A549 (cell line): ENCODE results near the gene XAB2.

ENCODE experiments used
- CBX8 ChIP-seq: fragments of 200-600 bp; sonication (generic); IDR thresholded peaks from 2 replicates; pipeline ENCODE4 v1.6.1; 2016
- GATA3 ChIP-seq: IDR thresholded peaks from 2 replicates; pipeline ENCODE4 v1.6.1; 2012; ENCODE audit warnings: borderline replicate concordance
- KDM1A ChIP-seq: fragments of 200-600 bp; sonication (generic); IDR thresholded peaks from 2 replicates; pipeline ENCODE4 v1.6.1; 2016; ENCODE audit warnings: low read depth, mild to moderate bottlenecking
- KDM5A ChIP-seq: fragments of 200-600 bp; sonication (generic); IDR thresholded peaks from 2 replicates; pipeline ENCODE4 v1.6.1; 2016; ENCODE audit warnings: antibody characterized with exemption, mild to moderate bottlenecking
- POLR2A ChIP-seq: IDR thresholded peaks from 2 replicates; pipeline ENCODE4 v1.6.1; 2012; ENCODE audit warnings: mild to moderate bottlenecking, low read length
- RNF2 ChIP-seq: fragments of 200-600 bp; sonication (generic); IDR thresholded peaks from 2 replicates; pipeline ENCODE4 v1.6.1; 2016; ENCODE audit warnings: low read depth, mild to moderate bottlenecking, antibody characterized with exemption, moderate library complexity, borderline replicate concordance
- TP53 ChIP-seq: fragments of 250-450 bp; sonication (Bioruptor Pico); IDR thresholded peaks from 2 replicates; pipeline ENCODE4 v1.5.0; 2021; ENCODE audit warnings: mild to moderate bottlenecking, moderate library complexity
- TF ChIP-seq, protein P1 (sequence below): fragments of >200 bp; sonication (Bioruptor Twin); formaldehyde crosslinking; IDR thresholded peaks from 3 replicates; pipeline ENCODE4 v1.5.1; 2016
- TF ChIP-seq, protein P2 (sequence below): fragments of >200 bp; sonication (Bioruptor Twin); formaldehyde crosslinking; IDR thresholded peaks from 3 replicates; pipeline ENCODE4 v1.6.1; 2016
- TF ChIP-seq, protein P3 (sequence below): fragments of 200-600 bp; sonication (generic); IDR thresholded peaks from 2 replicates; pipeline ENCODE4 v1.6.1; 2016; ENCODE audit warnings: antibody characterized with exemption, mild to moderate bottlenecking, moderate library complexity
- TF ChIP-seq, protein P4 (sequence below): IDR thresholded peaks from 2 replicates; pipeline ENCODE4 v1.6.1; 2012

DNA sequence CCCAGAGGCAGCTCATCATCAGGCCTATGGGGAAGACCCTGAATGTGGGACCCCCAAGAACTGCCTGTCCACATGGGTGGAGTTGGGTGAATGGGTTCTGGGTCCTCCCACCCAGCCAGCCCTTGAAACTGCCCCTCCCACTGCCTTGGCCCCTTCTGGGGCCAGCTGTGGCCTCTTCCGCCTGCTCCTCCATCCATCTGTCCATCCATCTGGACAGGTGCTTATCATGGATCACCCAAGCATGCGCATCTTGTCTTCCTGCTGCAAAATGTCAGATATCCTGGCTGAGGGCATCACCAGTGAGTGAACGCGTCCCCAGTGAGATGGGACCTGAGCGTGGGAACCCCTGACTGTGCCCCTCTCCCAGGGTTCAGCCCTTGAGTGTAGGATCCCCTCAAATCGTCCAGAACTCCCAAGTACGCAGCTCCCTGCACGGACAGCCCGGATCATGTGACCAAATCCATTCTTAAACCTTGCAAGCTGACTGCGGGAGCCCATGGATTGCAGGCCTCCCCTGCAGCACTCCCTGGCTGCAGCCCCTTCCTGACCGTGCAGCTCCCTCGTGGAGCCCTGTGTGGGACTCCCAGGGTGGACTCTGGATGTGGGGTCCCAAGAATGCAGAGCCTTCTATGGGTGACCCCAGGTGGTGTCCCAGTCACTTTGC, 9.6 kb upstream of the XAB2 start:
- TF ChIP-seq, protein P1, sequence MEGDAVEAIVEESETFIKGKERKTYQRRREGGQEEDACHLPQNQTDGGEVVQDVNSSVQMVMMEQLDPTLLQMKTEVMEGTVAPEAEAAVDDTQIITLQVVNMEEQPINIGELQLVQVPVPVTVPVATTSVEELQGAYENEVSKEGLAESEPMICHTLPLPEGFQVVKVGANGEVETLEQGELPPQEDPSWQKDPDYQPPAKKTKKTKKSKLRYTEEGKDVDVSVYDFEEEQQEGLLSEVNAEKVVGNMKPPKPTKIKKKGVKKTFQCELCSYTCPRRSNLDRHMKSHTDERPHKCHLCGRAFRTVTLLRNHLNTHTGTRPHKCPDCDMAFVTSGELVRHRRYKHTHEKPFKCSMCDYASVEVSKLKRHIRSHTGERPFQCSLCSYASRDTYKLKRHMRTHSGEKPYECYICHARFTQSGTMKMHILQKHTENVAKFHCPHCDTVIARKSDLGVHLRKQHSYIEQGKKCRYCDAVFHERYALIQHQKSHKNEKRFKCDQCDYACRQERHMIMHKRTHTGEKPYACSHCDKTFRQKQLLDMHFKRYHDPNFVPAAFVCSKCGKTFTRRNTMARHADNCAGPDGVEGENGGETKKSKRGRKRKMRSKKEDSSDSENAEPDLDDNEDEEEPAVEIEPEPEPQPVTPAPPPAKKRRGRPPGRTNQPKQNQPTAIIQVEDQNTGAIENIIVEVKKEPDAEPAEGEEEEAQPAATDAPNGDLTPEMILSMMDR: no peak
- TF ChIP-seq RNF2: no peak
- TF ChIP-seq, protein P2, sequence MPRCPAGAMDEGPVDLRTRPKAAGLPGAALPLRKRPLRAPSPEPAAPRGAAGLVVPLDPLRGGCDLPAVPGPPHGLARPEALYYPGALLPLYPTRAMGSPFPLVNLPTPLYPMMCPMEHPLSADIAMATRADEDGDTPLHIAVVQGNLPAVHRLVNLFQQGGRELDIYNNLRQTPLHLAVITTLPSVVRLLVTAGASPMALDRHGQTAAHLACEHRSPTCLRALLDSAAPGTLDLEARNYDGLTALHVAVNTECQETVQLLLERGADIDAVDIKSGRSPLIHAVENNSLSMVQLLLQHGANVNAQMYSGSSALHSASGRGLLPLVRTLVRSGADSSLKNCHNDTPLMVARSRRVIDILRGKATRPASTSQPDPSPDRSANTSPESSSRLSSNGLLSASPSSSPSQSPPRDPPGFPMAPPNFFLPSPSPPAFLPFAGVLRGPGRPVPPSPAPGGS: no peak
- TF ChIP-seq, protein P3, sequence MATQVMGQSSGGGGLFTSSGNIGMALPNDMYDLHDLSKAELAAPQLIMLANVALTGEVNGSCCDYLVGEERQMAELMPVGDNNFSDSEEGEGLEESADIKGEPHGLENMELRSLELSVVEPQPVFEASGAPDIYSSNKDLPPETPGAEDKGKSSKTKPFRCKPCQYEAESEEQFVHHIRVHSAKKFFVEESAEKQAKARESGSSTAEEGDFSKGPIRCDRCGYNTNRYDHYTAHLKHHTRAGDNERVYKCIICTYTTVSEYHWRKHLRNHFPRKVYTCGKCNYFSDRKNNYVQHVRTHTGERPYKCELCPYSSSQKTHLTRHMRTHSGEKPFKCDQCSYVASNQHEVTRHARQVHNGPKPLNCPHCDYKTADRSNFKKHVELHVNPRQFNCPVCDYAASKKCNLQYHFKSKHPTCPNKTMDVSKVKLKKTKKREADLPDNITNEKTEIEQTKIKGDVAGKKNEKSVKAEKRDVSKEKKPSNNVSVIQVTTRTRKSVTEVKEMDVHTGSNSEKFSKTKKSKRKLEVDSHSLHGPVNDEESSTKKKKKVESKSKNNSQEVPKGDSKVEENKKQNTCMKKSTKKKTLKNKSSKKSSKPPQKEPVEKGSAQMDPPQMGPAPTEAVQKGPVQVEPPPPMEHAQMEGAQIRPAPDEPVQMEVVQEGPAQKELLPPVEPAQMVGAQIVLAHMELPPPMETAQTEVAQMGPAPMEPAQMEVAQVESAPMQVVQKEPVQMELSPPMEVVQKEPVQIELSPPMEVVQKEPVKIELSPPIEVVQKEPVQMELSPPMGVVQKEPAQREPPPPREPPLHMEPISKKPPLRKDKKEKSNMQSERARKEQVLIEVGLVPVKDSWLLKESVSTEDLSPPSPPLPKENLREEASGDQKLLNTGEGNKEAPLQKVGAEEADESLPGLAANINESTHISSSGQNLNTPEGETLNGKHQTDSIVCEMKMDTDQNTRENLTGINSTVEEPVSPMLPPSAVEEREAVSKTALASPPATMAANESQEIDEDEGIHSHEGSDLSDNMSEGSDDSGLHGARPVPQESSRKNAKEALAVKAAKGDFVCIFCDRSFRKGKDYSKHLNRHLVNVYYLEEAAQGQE: no peak
- no peak for TF ChIP-seq CBX8
- no peak for TF ChIP-seq GATA3
- TF ChIP-seq, protein P4, sequence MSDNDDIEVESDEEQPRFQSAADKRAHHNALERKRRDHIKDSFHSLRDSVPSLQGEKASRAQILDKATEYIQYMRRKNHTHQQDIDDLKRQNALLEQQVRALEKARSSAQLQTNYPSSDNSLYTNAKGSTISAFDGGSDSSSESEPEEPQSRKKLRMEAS: no peak
- no peak for TF ChIP-seq KDM1A
- no peak for TF ChIP-seq TP53 (CRISPR knock-in tag)
- no peak for TF ChIP-seq KDM5A
- TF ChIP-seq POLR2A: no peak
